Heart left ventricle (tissue), 13 donors: ENCODE measurements around the gene NEURL3.

Experiments
- POLR2A ChIP-seq, 2 donors: fragments of 450-650 bp; IDR thresholded peaks; one replicate each; pipeline ENCODE4 v1.6.1; 2017; ENCODE audit warnings: antibody characterized with exemption in 2 of 2, mild to moderate bottlenecking in 2 of 2, moderate library complexity in 2 of 2
- TF ChIP-seq, protein P1 (sequence below), 12 donors: fragments of 200-600 bp; sonication (generic) in 4 of 12; IDR thresholded peaks; one replicate each; pipeline versions ENCODE4 v1.5.0 to v1.8.0; 2018 to 2022; ENCODE audit warnings: antibody characterized with exemption in 12 of 12, mild to moderate bottlenecking in 5 of 12
- donor health status: ischemic (EF 13 %, LVEDD 7.1; RV severe dilation, severe dysfunction).
- donor health status: DM: no; HTN: yes; CAD: no.
- donor health status: DM: no; HTN: no; CAD: no.
- donor health status: ischemic (EF 25% LVEDD 6.9; RV normal size, moderate dysfunction).
- donor health status: ischemic (EF 25% LVEDD 5.7; RV mildly dilated, moderate dysfunction).
- donor health status: ischemic (EF 35%, LVEDD 5.7; RV mildly dilated, moderate dysfunction).
- donor health status: nonischemic (EF 11% LVEDD 7.7; RV severe dilation, severe dysfunction).
- donor health status: DM: yes; HTN: yes; CAD: no.
- donor health status: PGD.
- donor health status: ischemic (EF 29% LVEDD 5.4; RV normal size, mild dysfunction).
- donor health status: nonischemic (EF 23%, LVEDD 6.1; RV moderate dilation, normal function).

DNA sequence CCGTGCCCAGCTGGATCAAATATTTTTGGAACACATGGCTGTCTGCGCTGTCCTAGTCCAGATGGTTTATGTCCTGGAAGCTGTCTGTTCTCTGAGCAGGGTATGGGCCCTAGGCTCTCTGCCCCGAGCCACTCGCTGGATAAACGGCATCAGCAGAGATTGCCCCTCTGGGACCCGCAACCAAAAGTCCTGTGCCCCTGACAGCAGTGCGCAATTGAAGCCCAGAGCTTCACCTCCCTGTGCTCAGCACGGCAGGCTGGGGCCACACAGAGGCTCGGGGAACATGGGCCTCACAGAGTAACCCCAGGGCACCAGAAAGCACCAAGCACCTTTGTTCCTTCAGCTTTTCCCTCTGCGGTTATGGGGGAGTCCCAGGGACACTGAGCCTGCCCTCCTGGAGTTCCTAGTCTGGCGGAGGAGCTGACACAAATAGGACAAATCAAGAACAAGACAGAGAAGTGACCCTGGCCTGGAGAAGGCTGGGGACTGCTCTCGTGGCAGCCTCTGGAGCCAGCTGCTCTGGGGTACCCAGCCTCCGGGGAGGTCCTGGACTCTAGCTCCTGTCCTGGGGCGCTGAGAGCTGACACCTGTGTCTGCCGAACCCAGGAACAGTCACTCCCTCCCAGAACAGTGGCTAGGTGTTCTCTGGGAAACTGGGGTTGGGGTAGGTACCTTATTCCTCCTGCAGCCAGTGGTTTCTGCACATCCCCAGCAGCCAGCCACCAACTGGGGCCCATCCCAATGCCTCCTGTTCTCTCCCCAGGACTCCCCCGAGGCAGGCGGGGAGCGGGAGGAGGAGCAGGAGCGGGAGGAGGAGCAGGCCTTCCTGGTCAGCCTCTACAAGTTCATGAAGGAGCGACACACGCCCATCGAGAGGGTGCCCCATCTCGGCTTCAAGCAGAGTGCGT lies 43.7 kb upstream of the NEURL3 start:
- TF ChIP-seq, protein P1, sequence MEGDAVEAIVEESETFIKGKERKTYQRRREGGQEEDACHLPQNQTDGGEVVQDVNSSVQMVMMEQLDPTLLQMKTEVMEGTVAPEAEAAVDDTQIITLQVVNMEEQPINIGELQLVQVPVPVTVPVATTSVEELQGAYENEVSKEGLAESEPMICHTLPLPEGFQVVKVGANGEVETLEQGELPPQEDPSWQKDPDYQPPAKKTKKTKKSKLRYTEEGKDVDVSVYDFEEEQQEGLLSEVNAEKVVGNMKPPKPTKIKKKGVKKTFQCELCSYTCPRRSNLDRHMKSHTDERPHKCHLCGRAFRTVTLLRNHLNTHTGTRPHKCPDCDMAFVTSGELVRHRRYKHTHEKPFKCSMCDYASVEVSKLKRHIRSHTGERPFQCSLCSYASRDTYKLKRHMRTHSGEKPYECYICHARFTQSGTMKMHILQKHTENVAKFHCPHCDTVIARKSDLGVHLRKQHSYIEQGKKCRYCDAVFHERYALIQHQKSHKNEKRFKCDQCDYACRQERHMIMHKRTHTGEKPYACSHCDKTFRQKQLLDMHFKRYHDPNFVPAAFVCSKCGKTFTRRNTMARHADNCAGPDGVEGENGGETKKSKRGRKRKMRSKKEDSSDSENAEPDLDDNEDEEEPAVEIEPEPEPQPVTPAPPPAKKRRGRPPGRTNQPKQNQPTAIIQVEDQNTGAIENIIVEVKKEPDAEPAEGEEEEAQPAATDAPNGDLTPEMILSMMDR (IDR thresholded peaks at IDR 0.05): no peak
- TF ChIP-seq POLR2A (IDR thresholded peaks at IDR 0.05): no peak
